GM18867 (cell line): ENCODE measurements around the gene CCNYL1.

Source experiments
- ATAC-seq: cut with Tn5 transposase; IDR thresholded peaks from one replicate; pipeline ENCODE4 v1.9.1; 2021; ENCODE audit warnings: mild to moderate bottlenecking, moderate library complexity; ENCODE audit not compliant: unreplicated experiment

Gene CCNYL1

DNA sequence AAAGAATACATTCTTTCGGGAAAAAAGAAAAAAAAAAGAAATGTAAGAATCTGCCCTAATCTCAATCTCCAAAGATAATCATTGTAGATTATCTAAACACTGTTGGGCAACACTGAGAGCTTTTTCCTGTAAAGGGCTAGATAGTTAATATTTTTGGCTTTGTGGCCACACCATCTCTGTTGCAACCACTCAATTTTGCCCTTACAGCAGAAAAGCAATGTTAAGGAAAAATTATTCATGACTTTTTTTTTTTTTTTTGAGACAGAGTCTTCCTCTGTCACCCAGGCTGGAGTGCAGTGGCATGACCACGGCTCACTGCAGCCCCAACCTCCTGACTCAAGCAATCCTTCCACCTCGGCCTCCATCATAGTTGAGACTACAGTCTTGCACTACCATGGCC lies 75.6 kb downstream of the CCNYL1 start:
- no peak for ATAC-seq

- no peak for ATAC-seq
Measured at GRCh38 chr2:207787800-207788199, 76.4 kb downstream of the CCNYL1 start.

- ATAC-seq, result no peak
Measured at GRCh38 chr2:207790898-207791297, 79.5 kb downstream of the CCNYL1 start.

DNA sequence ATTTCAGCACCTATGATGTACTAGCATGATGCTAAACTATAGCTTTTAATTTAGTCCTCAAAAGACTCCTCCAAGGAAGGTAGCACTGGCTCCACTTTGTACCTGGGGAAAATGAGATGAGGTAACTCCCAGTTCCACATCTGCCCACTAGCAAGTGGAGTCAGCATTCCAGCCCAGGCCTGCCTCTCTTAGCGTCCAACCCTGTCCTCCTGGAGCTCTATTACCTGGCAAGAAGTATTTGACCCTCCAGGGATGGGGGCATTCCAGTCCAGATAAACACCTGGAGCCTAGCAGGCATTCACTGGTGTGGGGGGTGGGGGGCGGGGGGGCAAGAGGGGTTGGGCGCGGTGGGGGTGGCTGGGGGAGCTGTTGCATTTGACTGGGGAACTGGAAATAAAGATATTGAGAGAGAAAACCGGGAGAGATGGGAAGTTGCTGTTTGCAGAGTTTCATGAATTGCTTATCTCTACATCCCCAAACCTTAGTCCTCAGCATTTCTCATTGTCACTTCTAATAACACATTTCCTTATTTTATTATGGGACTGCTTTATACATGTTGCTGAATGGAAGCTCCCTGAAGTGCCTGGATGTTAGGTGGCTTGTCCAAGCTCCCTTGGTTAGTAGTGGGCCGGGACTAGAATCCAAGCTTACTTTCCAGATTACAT lies 80.3 kb downstream of the CCNYL1 start:
- ATAC-seq, result no peak

DNA sequence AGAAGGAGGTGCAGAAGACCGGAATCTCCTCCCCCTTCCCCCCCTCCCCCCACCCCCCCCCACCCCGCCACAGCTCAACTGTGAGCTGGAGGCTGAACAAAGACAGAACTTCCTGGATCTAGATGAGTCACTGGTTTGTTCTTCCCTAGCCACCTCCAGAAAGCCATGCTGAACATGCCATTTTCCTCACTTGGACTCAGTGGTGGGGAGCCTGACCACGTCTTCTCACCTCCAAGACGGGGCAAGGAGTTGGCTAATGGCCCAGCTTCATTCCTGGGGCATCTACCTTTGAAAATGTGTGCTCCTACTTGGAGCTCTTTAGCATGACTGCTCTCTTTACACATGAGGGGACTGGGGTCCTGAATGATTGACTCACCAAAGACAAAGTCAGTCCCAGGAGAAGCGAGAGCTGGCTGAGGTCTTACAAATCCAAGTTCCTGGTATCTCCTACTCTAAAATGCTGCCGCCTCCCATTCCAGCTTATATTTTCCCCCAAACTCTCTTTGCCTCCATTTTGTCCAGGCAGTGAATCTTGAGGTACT lies 80.9 kb downstream of the CCNYL1 start:
- ATAC-seq, result no peak

DNA sequence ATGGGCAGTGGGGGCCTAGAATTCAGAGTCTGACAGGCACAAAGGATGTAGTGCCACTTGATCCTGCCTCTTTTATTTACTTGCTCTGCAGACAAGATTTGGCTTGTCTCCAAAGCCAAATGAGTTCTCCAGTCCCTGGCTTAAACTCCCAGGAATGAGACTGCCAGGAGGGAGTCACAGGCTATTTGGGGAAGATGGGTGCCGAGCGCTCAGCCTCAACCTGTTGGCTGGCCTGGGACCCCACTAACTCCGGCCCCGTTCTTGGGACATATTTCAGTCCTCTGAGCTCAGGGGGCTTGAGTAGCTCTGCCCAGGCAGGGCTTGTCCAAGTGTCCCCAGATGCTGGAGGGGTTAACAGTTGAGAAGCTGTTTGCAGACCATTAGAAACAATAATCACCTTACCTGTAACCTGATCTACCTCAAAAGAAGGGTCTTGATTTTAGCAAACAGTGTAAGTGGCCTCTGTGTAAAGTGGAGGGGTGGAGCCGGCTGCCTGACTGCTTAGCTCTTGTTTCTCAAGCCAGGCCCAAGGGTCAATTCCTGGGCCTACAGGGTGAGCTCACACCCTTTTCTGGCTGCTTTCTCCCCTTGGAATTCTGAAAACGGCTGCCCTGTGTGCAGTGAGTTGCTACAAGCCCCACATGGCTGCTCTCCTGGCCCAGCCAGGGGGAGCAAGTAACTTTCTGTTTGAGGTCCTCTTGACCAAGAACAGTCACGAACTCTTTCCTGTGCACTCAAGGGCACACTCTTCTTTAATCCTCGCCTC lies 85.3 kb downstream of the CCNYL1 start:
- no peak for ATAC-seq

GRCh38 chr2:207801259-207801658 lies 89.8 kb downstream of the CCNYL1 start:
- no peak for ATAC-seq

DNA sequence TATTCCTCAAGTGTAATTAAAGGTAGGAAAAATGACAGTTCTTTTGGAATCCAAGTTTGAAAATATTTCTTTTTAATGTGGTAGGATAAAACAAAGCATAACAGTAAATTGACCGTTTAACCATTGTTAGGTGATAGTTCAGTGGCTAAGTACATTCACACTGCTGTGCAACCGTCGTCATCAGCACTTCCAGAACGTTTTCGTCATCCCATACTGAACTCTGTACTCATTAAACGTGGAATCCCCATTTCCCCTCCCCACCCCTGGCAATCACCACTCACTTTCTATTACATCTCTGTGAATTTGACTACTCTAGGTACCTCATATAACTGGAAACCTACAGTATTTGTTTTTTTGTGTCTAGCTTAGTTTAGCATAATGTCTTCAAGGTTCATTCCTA lies 91.2 kb downstream of the CCNYL1 start:
- ATAC-seq, result no peak
